Activated CD8-positive, alpha-beta T cell treated with anti-CD3 and anti-CD28 coated beads for 36 hours (primary cell): ENCODE data around the gene PAX7. TPM values are rescaled to one million over a fixed set of nuclear protein-coding genes. Genes with fewer than 3 reads are reported as not detected.

Experiments used
- ATAC-seq: fragments of 200-7000 bp; cut with Tn5 transposase; one replicate; pipeline ENCODE4 v1.10.0; 2021; ENCODE audit warnings: mild to moderate bottlenecking, moderate library complexity
- CTCF ChIA-PET: fragments of 350-600 bp; sonication (Branson Sonifier 250); formaldehyde crosslinking; loops from one replicate; lab custom pipeline; 2021; ENCODE audit warnings: antibody characterized with exemption; lab: Charles Lee
- POLR2A ChIA-PET: fragments of 350-600 bp; sonication (Branson Sonifier 250); formaldehyde crosslinking; loops from one replicate; lab custom pipeline; 2021; ENCODE audit warnings: antibody characterized with exemption; lab: Charles Lee
- DNase-seq: peaks from one replicate; pipeline ENCODE4 v3.0.0-alpha.2; 2020
- H3K27ac Mint-ChIP-seq: one replicate; pipeline ENCODE4 v1.8.0; 2021; ENCODE audit warnings: mild to moderate bottlenecking, mixed read lengths
- H3K27me3 Mint-ChIP-seq: one replicate; pipeline ENCODE4 v1.8.0; 2021; ENCODE audit warnings: mixed read lengths
- H3K36me3 Mint-ChIP-seq: one replicate; pipeline ENCODE4 v1.8.0; 2021; ENCODE audit warnings: low read depth, mixed read lengths
- H3K4me1 Mint-ChIP-seq: one replicate; pipeline ENCODE4 v1.8.0; 2021; ENCODE audit warnings: low read depth, mixed read lengths
- H3K4me3 Mint-ChIP-seq: one replicate; pipeline ENCODE4 v1.8.0; 2021; ENCODE audit warnings: mild to moderate bottlenecking, moderate library complexity, mixed read lengths
- H3K9me3 Mint-ChIP-seq: one replicate; pipeline ENCODE4 v1.8.0; 2021; ENCODE audit warnings: mixed read lengths
- CTCF ChIP-seq: fragments of 200-600 bp; IDR thresholded peaks from one replicate; pipeline ENCODE4 v1.8.0; 2022; ENCODE audit warnings: antibody characterized with exemption, mild to moderate bottlenecking
- intact Hi-C: fragments of 100-400 bp; cut with micrococcal nuclease; formaldehyde crosslinking; loops from one replicate; pipeline ENCODE4 v1.10.0; 2022
- total RNA-seq, 2 experiments: library from RNA; stranded (reverse); gene quantifications; one replicate each; pipeline ENCODE4 v1.2.3, GENCODE V29; 2021

PAX7 gene
- total RNA-seq, 2 experiments from 2014 or later, result not detected

- TF ChIP-seq CTCF, result no peak
- no peak overlapping the region for H3K27ac Mint-ChIP-seq
- H3K36me3 Mint-ChIP-seq, result no peaks in the 10 kb centered on the region
- POLR2A ChIA-PET, result interaction anchor here (0.6 kb wide), 1 partner anchor 75 kb away, joined by 3 read pairs; no protein-coding TSS in a partner anchor
- CTCF ChIA-PET, result interaction anchor here (0.9 kb wide), 1 partner anchor 34 kb away, joined by 3 read pairs; no protein-coding TSS in a partner anchor
- DNase-seq (no peak), ATAC-seq (no peak)
- intact Hi-C loops, result no loop called here
- H3K4me3 Mint-ChIP-seq, result no peak overlapping the region
- no peaks in the 10 kb centered on the region for H3K9me3 Mint-ChIP-seq
- peaks cover 39% of the 10 kb centered on the region for H3K4me1 Mint-ChIP-seq
- peaks cover 70% of the 10 kb centered on the region for H3K27me3 Mint-ChIP-seq
These were observed 16.3 kb downstream of the PAX7 start for GRCh38 chr1:18646786-18647410.

GRCh38 chr1:18647681-18648214 is 17.1 kb downstream of the PAX7 start:
- Mint-ChIP-seq H3K36me3 (no peaks in the 10 kb centered on the region), H3K27ac (no peak overlapping the region), H3K4me3 (no peak overlapping the region), H3K27me3 (peaks cover 69% of the 10 kb centered on the region), H3K9me3 (no peaks in the 10 kb centered on the region), H3K4me1 (peaks cover 43% of the 10 kb centered on the region)
- intact Hi-C loops, result no loop called here
- ATAC-seq (no peak), DNase-seq (no peak)
- POLR2A ChIA-PET, result no interaction called here
- CTCF ChIA-PET, result no interaction called here
- no peak for TF ChIP-seq CTCF

DNA sequence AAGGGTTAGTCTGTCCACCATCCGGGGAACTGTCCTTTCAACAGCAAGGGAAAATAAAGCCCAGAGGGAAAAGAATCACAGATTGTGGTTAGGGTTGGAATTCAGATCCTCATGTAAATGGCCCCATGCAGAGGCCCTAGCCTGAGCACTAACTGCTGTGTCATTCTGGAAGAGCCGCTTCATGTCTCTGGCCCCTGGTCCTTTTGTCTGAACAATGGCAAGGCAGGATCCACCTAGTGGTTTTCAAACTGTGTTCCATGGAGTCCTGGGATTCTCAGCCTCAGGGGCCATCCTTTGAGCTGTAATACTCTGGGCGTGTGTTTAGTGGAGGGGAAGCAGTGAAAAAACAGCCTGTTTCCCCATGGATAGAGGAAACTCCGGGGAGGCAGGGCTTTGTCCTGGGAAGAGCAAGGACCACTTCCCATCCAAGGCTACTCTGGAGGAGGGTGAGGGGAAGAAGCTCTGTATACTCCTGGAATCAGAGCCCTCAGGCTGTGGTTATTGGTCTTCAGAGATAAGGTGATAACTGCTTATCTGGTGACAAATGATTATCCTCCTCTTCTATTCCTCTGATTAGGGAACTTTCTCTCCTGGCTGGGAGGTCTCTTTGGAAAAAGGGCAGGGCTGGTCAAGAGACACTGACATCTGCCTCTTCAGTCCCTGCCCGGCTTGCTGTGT is 19.2 kb downstream of the PAX7 start:
- H3K4me3 Mint-ChIP-seq, result no peak overlapping the region
- H3K27ac Mint-ChIP-seq, result no peak overlapping the region
- no peaks in the 10 kb centered on the region for H3K36me3 Mint-ChIP-seq
- TF ChIP-seq CTCF, result no peak
- intact Hi-C loops, result no loop called here
- ATAC-seq (no peak), DNase-seq (no peak)
- no peaks in the 10 kb centered on the region for H3K9me3 Mint-ChIP-seq
- ChIA-PET CTCF (no interaction called here), POLR2A (no interaction called here)
- H3K27me3 Mint-ChIP-seq, result peaks cover 55% of the 10 kb centered on the region
- peaks cover 47% of the 10 kb centered on the region for H3K4me1 Mint-ChIP-seq

GRCh38 chr1:18651713-18652112 is 21.1 kb downstream of the PAX7 start:
- no peak for TF ChIP-seq CTCF
- H3K4me3 Mint-ChIP-seq, result no peak overlapping the region
- H3K9me3 Mint-ChIP-seq, result no peaks in the 10 kb centered on the region
- no peak overlapping the region for H3K27ac Mint-ChIP-seq
- no peak for DNase-seq
- CTCF ChIA-PET, result interaction anchor here (1.6 kb wide), 1 partner anchor 55 kb away, joined by 8 read pairs; no protein-coding TSS in a partner anchor
- peaks cover 46% of the 10 kb centered on the region for H3K4me1 Mint-ChIP-seq
- no peaks in the 10 kb centered on the region for H3K36me3 Mint-ChIP-seq
- intact Hi-C loops, result no loop called here
- peaks cover 40% of the 10 kb centered on the region for H3K27me3 Mint-ChIP-seq
- ATAC-seq, result no peak
- POLR2A ChIA-PET, result no interaction called here

- no peak for DNase-seq
- ChIA-PET POLR2A (no interaction called here), CTCF (interaction anchor here (1.2 to 1.6 kb wide), 2 partner anchors 56 to 71 kb away, joined by 3 to 8 read pairs; no protein-coding TSS in a partner anchor)
- Mint-ChIP-seq H3K36me3 (no peaks in the 10 kb centered on the region), H3K27ac (no peak overlapping the region), H3K27me3 (peaks cover 32% of the 10 kb centered on the region), H3K4me3 (no peak overlapping the region), H3K4me1 (peaks cover 44% of the 10 kb centered on the region), H3K9me3 (no peaks in the 10 kb centered on the region)
- no peak for ATAC-seq
- no peak for TF ChIP-seq CTCF
- intact Hi-C loops, result no loop called here
These were observed 22.1 kb downstream of the PAX7 start for GRCh38 chr1:18652791-18653190.
